A549 treated with ZK216348 at 1 μM for 4 hours (cell line): ENCODE data around the gene HNRNPA3. TPM values are rescaled to one million over a fixed set of nuclear protein-coding genes. Genes with fewer than 3 reads are reported as not detected.

Experiments
- total RNA-seq: library from RNA; stranded (reverse); fragments of 200-300 nt; extraction: Qiagen RNA extraction; gene quantifications from 5 replicates; pipeline ENCODE4 v1.2.3, GENCODE V29; 2022; ENCODE audit warnings: low read depth

The HNRNPA3 gene
- total RNA-seq, result 362 to 453 TPM (median 394 TPM) in 5 replicates

DNA sequence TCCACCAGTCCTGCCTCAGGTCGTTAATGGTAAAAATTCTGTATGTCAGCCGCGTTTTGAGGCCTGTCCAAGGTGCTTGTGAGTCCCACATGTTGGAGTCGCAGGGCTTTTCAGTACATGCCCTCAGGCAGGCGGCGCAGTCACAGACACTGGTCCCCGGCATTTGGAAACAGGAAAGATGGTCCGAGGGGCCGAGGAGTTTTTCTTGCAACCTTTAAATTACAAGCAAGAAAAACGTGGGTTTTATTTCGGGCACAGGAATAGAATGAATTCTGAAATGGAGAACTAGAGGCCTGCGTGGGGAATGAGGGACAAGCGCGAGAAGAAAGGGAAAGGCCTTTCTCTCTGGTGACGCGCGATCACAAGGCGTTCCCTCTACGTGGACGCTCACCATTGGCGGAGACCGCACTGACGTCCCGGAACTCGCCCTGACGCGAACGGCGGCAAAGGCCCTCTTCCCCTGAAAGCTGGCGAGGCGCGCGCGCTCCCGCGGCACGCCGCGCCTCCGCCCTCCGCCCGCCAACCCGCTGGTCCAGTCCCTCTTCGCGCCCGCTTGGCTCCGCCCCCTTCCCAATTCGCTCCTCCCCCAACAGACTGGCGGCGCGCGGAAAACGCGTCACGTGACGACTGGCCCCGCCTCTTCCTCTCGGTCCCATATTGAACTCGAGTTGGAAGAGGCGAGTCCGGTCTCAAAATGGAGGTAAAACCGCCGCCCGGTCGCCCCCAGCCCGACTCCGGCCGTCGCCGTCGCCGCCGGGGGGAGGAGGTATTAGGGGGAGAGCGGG is at the start of gene HNRNPA3:
HNRNPA3 (plus strand) TSS at position 689 of the 785 bp plus-strand sequence; CDS start at position 695, 6 bp downstream.

DNA sequence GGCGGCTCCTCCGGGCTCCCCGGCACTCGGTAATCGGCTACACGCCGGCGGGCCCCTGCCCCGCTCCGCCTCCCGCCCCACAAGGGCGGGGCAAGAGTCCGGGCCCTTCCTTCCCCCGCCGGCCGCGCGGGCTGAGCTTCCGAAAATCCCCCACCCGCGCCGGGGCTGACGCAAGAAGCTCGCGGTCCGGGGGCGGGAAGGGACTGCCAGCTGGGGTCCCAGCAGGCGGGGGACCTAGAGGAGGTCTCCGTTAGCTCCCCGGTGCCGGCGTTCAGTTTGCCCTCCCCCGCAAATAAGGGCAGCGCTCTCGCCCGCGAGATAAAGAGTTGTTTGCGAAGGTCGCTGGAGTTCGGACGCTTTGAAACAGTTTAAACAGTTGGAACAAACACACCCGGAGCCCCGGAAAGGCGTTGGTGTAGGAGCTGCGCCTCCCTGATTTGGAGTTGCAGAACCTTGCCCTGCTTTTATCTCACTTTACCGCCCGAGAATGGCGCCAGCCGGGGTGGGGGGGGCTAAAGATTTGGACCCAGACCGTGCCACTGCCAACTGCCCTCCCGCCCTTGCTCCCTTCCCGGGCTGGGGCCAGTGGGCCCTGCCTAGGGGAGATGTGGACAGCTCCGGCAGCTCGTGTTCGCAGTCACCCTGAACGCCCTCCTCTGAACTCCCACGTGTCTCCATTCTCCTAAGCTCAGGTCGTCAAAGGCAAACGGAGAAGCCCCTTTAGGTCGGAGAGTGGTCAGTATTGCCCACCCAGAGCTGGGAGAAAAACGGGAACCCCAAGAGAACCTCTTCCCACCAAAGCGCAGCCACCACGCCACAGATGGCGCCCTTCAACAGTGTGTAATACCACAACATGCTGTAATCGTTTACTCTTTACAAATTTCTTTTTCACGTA is 52.3 kb downstream of the HNRNPA3 start, which contains the start of gene NFE2L2:
NFE2L2 (minus strand) TSS at position 35 of the 895 bp plus-strand sequence. CDS start 151 bp downstream, outside the sequence.

Other genes with a start within 250 kb of the HNRNPA3 start
- gene NFE2L2, start 51.9 kb downstream of the HNRNPA3 start, total RNA-seq, result 43.3 to 62.3 TPM (median 48.3 TPM) in 5 replicates
- 32.3 to 48.9 TPM (median 45.6 TPM) in 5 replicates for gene AGPS, start 180.0 kb downstream of the HNRNPA3 start, total RNA-seq